Stimulated activated CD4-positive, alpha-beta T cell treated with anti-CD3 and anti-CD28 coated beads, TNF-alpha, amount 100 ng/mL, for 24 hours (primary cell): ENCODE measurements around the gene UBA1.
A peak's percentile ranks its signal among the peaks of the same experiment; 100 is the strongest.

ENCODE experiments used
- DNase-seq, 3 experiments: peaks; one replicate each; pipeline ENCODE4 v3.0.0-alpha.2; 2020; ENCODE audit warnings: low read depth in 3 of 3

The UBA1 gene

DNA sequence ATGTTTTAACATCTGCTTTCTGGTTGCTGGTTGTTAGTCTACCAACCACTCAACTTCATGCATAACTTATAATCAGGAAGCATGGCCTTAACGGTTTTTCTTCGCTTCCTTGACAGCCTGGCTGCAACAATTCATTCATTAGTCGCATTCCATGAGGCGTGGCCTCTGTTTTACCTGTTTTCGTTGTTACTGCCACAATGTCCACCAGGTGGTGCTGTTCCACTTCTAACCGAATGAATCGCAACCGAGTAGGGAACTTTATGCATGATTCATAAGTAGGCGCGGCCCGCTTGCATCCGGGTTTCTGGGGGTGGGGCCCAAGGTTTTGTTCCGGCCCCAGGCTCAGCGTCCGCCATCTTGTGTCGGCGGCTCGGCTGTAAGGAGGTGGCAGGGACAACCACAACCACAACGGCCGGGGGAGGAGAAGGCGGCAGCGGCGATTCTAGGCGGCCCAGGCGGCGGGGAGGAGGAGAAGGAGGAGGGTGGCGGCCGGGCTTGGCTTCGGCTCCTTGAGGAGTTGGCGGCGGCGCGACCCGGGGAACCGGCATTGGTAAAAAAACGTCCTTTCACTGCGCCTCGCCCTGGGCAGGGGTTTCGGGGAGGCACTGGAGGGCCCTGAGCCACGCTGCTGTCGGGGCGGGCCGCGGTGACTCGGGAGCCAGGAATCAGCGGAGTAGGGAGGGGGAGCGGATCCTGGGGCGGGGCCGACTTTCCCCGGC, at the start of gene UBA1:
Gene UBA1, plus strand, starts transcription at position 355 of the 719 bp plus-strand sequence. CDS start 4,974 bp downstream, outside the sequence.
- DNase-seq, result peak; percentile 82 to 88 (median 87)

DNA sequence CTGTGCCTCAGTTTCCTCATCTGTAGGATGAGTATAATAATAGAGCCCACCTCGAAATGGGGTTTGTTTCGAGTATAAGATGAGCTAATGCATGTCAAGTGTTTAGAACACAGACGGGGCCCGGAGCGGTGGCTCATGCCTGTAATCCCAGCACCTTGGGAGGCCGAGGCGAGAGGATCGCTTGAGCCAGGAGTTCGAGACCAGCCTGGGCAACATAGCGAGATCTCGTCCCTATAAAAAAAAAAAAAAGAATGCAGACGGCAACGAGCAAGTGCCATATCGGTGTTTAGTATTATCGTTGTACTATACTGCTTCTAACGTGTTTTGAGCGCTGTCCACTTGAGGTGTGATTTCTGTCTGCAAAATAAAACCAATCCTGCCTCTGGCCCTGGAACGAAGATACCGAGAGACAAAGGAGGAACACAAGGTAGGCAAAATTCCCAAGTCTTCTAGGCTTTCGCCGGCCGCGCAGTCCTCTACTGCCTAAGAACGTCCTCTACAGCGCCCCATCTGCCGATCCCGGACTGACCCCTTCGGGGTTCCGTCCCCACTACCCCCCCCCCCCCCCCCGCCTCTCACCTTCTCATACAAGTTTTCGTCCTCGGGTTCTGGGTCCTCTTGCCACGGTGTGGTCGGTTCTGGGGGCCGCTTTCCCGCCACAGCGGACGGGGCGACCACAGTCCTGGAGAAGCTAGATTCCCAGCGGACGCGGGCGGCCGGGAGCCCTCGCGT, 49.6 kb upstream of the UBA1 start:
- DNase-seq, result peak in 2 of 3 experiments; percentile 3 to 22

DNA sequence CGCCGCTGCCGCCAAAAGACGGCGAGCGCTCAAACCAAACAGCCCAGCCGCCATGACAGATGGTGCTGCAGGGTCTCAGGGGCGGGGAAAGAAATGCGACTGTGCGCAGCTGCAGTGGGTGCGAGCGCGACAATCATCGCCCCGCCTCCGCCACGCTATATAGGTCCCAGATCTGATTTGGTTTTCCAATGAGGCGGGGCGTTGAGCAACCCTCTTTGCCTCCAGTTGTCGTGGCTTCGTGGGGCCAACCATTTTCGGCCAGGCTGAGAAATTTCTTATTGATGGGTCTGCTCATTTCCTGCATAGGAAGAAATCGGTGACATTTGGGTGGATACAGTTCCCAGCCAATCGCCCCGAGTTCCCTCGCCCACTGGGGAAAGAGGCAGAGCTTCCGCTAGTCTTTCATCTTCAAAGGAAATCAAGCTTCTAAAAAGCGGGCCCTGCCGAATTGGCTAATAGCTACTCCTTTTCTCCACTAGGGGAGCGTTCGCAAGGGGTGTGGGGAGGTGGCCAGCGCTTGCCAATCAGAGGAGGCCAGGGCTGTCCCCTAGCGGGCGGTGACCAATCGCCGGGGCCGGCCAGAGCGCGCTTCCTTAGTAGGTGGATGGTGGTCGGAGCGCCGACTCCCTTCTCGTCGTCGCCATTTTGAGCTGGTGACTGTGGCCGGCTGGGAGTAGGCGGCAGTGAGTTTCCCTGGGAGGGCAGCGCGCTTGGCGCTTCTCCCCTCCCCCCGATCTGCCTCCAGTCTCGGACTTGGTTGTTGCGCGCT, 48.8 kb upstream of the UBA1 start, which contains the start of the genes NDUFB11 and RBM10:
Gene NDUFB11, minus strand, starts transcription at position 77 of the 769 bp plus-strand sequence. Its CDS starts 23 bp downstream, at position 54.
Gene RBM10, plus strand, starts transcription at position 596 of the 769 bp plus-strand sequence. CDS start 2,261 bp downstream, outside the sequence.
- peak; percentile 69 to 90 (median 80) for DNase-seq

DNA sequence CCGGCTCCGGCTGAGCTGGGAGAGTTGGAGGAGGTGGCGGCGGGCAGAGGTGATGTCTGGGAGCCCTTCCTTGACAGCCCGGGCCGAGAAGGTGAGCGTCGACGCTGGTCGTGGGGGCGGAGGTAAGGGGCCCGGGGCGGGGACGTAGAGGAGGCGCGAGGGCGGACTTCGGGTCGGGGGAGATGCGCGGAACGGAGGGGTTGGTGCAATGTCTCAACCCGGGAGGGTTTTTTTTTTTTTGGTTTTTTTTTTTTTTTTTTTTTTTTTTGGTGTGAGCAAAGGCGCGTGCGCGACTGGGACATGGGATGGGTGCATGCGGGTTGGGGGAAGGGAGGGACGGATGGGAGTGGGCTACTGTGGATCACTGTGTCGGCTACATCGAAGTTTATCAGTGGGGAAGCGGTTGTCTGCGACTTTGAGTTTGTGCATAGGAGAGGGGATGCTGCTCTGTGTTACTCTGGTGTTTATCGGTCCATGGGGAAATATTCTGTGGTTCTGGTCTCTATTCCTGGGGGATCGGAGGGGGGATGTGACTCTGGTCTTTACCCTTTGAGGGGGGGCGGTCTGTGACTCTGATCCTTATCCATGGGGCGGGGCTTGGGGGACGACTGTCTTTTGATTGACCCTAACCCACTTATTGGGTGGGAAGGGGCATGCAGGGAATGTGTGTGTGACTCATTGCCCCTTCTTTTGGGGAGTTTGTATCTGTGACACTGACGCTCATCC, 48.1 kb upstream of the UBA1 start:
- DNase-seq, result no peak

DNA sequence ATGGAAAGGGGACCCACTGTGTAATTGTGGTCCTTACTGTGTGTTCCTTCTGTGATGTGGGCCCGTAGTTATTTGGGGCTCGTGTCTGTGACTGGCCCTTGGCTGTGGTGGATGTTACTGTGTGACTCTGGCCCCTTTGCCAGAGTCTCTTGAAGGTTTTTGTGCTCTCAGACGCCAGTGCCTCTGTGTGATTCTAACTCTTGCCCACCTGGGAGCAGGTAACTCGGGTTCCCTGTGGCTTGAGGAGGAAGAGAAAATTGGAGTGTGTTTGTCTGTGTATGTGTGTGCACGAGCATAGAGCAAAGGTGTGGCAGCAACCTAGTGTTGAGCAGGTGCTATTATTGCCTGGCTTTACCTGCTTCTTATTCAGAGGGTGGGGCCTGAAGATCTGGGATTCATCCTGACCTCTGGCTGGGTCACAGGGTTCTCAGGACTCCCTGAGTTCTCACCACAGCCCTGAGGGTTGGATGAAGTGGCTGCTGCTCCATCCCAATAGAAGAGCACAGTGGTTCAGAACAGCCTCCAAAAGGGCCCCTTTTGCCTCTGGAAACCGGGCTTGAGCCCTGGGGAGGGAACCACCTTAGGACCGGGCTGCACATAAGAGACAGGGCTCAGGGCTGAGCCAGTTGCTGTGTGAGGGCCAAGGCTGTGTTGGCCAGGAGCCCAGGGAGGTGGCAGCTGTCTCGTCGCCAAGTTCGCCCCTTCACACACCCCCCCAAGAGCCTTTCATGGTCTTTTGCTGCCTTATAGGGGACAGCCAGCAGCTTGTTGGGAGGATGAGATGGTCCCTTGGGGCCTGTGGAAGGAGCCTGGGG, 47.3 kb upstream of the UBA1 start:
- no peak for DNase-seq

DNA sequence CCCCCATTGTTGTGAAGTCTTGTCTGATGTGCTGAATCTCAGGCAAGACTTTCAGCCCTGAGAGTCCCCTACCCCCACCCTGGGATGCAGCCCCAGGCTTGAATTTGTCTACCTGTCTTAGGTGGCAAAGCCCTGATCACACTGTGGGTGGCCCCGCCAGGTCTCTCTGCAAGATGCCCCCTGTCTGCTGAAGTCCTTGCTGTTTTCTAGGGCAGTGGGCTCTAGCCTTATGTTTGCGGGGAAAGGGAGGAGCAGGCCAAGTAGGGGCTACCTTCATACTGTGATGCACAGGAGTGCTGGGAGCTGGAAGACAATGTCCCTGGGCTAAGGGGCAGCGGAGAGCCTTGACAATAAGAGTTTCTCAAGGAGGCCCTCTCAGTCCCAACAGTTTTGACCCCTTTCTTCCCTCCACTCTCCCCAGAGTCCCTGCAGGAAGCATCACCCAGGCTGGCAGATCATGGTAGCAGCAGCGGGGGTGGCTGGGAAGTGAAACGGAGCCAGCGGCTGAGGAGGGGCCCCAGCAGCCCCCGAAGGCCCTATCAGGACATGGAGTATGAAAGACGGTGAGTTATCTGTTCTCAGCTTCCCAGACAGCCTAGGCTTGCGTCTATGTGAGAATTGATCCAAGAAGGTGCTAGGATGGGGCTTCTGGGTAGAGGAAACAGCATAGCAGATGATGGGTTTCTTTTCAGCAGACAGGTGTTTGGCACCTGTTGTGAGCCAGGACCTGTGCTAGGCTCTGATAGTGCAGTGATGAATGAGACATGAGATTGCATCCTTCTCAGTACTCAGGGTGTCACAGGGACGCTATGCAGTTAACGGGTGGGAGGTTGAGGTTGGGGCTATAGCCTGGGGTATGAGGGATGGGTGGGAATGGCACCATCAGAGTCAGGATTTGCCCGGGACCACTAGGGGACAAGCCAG, 46.4 kb upstream of the UBA1 start:
- no peak for DNase-seq

DNA sequence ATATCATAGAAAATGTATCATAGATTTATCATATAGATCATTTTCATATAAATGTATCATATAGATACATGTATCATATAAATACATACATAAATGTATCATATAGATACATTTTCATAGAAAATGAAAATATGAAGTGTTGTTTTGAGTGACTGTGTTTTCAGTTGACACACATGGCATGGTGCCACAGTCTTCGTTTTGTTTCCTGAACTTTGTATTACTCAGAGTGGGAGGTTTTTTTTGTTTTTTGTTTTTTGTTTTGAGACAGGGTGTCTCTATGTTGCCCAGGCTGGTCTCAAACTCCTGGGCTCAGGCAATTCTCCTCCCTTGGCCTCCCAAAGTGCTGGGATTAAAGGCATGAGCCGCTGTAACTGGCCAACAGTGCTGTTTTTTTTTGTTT, 44.7 kb upstream of the UBA1 start:
- DNase-seq, result no peak

DNA sequence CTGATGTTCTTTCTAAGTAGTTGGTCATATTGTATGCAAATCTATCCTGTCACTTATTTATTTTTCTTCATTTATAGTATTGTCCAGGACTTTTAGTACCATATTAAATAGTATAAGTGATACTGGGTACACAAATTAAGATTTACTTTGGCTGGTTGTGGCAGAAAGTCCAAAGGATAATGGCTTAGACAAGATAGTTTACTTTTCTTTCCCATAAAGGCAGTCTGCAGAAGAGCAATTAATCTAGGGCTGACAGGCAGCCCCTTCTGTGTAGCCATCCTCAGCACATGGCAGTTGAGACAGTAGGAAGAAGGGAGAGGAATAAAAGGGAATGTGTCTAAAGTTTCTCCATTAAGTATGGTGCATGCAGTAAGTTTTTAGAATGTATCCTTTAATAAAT, 42.2 kb upstream of the UBA1 start:
- DNase-seq, result no peak

DNA sequence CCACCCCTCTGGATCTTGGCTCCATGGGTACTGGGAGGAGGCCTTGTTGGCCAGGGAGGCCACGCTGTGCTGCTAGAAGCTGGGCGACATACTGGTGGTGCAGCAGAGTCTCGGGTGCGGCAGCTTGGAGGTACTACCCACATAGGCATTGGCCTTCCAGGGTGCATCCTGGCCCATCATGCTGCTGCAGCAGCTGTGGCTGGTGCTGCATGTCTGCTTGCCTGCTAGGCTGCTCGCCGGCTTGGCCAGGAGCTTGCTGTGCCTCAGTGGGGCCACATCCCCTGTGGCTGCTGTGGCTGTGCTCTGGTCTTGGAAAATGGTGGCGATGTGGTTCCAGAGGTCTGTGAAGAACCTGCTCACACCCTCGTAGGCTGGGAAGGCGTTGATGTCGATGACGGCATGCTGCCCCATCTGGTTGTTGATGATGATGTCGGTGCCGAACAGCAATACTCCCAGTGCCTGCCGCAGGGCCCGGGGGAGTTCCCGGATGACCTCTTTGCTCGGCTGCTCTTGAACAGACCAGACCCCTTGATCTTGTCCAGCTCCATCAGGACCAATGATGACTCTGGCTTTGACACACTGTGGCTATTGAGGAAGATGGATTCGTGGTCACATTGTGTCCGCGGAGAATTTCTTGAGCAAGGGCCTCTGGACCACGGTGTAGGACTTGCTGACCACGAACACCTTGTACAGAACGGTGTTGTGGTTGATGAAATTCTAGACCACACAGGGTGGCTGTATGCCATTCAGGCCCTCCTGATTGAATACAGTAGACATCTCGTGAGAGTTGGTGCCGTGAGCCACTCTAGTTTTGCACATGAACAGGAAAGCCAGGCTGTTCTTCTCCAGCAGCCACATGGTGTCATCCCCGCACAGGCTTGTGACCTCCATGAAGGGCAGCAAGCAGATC, 36.8 kb upstream of the UBA1 start:
- DNase-seq, result no peak

DNA sequence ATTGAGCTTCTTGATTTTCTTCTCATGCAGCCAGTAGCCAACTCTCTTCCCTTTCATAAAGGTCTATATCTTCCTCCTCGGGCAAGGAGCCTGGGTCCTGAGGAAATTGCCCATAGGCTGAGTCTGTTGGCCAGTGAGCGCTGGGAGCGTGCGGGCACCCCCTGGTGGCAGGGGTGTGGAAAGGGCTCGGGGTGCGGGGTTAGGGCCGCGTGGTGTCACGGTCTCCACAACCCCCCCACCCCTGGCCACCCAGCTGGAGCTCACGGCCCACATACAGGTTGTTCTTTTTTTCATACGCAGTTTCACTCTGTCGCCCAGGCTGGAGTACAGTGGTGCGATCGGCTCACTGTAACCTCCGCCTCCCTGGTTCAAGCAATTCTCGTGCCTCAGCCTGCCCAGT, 35.5 kb upstream of the UBA1 start:
- DNase-seq, result no peak

DNA sequence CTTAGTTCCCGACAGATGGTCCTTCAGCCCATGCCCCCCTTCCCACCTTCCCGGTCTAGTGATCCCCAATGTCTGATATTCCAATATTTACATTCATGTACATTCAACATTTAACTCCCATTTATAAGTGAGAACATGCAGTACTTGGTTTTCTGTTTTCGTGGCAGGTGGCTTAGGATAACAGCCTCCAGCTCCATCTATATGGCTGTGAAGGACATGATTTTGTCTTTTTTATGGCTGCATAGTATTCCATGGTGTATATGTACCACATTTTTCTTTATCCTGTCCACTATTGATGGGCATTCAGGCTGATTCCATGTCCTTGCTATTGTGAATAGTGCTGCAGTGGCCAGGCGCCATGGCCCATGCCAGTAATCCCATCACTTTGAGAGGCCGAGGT, 34.8 kb upstream of the UBA1 start:
- DNase-seq, result no peak

DNA sequence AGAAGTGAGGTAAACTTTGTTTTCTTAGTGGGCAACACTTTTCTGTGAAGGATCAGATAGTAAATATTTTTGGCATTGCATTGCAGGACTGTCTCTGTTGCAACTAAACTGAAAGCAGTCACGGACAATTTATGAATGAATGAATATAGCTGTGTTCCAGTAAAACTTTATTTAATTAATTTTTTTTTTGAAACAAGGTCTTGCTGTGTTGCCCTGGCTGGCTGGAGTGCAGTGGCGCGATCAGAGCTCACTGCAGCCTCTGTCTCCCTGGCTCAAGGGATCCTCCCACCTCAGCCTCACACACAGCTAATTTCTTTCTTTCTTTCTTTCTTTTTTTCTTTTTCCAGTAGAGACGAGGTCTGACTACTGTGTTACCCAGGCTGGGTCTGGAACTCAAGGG, 32.8 kb upstream of the UBA1 start:
- no peak for DNase-seq

DNA sequence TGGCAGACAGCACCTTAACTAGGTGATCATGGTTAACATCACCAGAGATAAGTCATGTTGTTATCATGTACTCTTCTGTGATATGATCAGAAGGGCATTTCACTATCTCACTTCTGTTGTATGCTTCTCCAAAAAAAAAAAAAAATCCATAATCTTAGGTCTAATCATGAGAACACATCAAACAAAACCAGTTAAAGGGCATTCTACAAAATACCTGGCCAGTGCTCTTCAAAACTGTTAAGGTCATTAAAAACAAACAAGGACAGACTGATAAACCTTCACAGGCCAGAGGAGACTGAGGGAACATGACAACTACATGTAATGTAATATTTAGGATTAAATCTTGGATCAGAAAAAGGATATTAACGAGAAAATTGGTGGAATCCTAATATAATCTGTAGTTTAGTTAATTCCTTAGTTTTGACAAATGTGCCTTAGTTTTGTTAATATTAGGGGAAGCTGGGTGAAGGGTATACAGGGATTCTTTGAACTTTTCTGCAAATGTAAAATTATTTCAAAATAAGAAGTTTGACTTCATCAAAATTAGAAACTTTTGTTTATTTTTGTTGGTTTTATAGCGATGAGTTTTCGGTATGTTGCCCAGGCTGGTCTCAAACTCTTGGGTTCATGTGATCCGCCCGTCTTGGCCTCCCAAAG, 30.6 kb upstream of the UBA1 start:
- DNase-seq, result no peak

DNA sequence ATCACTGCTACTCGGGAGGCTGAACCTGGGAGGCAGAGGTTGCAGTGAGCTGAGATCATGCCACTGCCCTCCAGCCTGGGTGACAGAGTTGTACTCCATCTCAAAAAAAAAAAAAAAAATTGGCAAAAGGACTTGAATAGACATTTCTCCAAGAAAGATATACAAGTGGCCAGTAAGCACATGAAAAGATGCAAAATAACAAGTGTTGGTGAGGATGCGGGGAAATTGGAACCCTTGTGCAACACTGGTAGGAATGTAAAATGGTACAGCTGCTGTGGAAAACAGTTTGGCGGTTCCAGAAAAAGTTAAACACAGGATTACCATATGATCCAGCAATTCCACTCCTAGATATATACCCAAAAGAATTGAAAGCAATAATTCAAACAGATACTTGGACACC, 29.2 kb upstream of the UBA1 start:
- DNase-seq, result no peak

DNA sequence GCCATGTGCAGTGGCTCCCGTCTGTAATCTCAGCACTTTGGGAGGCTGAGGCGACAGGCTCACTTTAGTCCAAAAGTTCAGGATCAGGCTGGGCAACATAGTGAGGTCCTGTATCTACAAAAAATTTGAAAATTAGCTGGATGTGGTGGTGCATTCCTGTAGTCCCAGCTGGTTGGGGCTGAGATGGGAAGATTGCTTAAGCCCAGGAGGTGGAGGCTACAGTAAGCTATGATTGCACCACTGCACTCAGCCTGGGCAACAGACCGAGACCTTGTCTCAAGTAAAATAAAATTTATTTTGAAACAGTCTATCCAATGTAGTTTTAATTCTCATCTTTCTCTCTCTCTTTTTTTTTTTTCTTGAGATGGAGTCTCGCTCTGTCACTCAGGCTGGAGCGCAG, 27.5 kb upstream of the UBA1 start:
- DNase-seq, result no peak

DNA sequence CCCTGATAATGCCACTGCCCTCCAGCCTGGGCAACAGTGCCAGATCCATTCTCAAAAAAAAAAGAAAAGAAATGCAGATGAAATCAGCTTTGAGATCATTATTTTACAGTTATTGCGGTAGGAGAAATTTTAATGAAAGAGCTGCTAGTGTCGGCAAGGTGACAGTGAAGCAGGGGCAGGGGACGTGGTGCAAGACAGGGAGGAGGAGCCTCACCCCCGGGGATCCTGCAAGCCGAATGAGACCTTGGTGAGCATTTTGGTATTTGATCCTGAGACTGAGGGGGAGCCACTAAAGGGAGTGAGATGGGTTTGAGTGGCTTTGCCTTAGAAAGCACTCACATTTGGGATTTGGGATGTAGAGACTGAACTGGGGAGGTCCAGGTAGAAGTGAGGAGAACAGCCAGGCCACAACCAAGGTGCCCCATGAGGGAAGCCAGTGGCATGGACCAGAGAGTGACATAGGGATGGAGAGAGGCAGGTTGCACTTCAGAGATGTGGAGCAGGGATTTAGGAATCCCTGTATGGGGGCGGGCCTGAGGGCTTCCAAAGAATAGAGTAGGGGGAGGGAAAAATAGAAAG, 25.0 kb upstream of the UBA1 start:
- no peak for DNase-seq

DNA sequence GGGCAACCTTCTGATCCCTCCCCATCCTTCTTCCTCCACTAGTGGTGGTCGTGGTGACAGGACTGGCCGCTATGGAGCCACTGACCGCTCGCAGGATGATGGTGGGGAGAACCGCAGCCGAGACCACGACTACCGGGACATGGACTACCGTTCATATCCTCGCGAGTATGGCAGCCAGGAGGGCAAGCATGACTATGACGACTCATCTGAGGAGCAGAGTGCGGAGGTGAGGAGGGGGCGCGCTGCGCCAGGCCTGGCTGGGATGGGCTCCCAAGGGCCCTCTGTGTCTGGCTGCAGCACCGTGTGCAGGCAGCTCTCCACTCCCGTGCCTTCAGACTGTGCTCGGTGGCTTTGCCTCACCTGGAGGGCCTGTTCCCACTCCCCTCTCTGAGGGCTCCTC, 24.4 kb upstream of the UBA1 start:
- no peak for DNase-seq
